ENCODE data around the gene EHD3. TPM values are rescaled to one million over a fixed set of nuclear protein-coding genes. Genes with fewer than 3 reads are reported as not detected.
A peak's percentile ranks its signal among the peaks of the same experiment; 100 is the strongest.

EHD3 gene
- total RNA-seq, 4 donors from 2014 or later = 0.88 to 20.6 (median 2.1) TPM

DNA sequence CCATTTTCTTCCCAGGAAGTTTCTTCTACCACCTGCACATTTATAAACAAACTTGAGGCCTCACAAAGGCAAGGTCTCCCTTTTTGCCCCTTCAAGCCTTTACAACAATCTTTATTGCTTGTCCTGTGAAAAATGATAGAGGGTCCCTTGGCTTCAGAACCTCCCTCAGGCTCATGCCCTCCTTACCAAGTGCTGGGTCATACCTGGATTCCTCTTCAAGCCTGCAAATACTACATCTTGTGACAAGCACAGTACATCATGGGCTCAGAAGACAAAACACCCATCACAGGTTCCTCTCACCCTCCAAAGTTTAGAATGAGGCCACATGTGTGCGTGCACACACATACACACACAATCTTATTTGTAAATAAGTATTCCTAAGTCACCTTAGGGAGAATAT is 25.7 kb upstream of the EHD3 start:
- Histone ChIP-seq H3K4me3 (no peak overlapping the region), H3K27ac (no peak overlapping the region), H3K36me3 (no peaks in the 10 kb centered on the region), H3K27me3 (no peaks in the 10 kb centered on the region), H3K4me1 (no peaks in the 10 kb centered on the region), H3K9me3 (no peaks in the 10 kb centered on the region)
- no peak for DNase-seq
- no peak for TF ChIP-seq POLR2A (IDR thresholded peaks at IDR 0.05)
- TF ChIP-seq, protein P1, sequence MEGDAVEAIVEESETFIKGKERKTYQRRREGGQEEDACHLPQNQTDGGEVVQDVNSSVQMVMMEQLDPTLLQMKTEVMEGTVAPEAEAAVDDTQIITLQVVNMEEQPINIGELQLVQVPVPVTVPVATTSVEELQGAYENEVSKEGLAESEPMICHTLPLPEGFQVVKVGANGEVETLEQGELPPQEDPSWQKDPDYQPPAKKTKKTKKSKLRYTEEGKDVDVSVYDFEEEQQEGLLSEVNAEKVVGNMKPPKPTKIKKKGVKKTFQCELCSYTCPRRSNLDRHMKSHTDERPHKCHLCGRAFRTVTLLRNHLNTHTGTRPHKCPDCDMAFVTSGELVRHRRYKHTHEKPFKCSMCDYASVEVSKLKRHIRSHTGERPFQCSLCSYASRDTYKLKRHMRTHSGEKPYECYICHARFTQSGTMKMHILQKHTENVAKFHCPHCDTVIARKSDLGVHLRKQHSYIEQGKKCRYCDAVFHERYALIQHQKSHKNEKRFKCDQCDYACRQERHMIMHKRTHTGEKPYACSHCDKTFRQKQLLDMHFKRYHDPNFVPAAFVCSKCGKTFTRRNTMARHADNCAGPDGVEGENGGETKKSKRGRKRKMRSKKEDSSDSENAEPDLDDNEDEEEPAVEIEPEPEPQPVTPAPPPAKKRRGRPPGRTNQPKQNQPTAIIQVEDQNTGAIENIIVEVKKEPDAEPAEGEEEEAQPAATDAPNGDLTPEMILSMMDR (IDR thresholded peaks at IDR 0.05) = no peak

DNA sequence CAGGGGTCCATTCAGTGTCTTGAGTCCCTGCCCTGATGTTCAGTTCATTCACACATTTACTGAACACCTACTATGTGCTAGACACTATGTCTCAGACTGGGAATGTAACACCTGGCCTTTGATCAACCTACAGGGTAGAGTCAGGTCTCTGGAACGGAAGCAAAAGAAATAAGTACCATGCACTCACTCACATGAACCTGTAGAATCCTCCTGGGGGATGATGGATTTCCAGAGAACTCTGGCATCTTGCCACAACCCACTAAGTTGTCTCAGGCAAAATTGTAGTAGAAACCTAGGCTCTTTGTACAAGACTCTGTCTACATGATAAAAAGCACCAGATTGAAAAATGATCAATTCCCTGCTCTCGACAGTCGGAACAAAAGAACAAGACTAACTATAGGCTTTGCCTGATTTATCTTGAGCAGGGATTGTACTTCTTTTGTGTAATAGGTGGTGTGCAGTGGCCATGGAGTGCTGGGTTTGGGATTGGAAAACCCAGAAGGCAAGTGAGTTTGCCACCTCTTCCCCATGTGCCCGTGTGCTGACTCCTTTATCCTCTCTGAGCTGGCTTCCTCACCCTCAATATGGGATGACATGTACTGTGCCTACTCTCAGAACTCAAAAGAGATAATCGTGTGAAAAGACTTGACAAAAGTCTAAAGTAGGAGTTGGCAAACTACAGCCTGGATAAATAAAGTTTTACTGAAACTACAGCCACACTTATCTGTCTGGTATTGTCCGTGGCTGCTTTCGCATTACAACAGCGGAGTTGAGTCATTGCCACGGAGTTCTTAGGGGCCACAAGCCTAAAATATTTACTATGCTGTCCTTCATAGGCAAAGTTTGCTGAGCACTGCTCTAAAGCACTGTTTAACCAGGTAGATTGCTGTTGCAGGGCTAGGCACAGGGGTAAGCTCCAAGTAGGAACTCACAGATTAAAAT is 21.0 kb upstream of the EHD3 start:
- Histone ChIP-seq H3K4me1 (no peaks in the 10 kb centered on the region), H3K4me3 (no peak overlapping the region), H3K27ac (no peak overlapping the region), H3K36me3 (no peaks in the 10 kb centered on the region), H3K27me3 (no peaks in the 10 kb centered on the region), H3K9me3 (no peaks in the 10 kb centered on the region)
- no peak for TF ChIP-seq POLR2A (IDR thresholded peaks at IDR 0.05)
- TF ChIP-seq, protein P1 (IDR thresholded peaks at IDR 0.05) = no peak
- DNase-seq = no peak

DNA sequence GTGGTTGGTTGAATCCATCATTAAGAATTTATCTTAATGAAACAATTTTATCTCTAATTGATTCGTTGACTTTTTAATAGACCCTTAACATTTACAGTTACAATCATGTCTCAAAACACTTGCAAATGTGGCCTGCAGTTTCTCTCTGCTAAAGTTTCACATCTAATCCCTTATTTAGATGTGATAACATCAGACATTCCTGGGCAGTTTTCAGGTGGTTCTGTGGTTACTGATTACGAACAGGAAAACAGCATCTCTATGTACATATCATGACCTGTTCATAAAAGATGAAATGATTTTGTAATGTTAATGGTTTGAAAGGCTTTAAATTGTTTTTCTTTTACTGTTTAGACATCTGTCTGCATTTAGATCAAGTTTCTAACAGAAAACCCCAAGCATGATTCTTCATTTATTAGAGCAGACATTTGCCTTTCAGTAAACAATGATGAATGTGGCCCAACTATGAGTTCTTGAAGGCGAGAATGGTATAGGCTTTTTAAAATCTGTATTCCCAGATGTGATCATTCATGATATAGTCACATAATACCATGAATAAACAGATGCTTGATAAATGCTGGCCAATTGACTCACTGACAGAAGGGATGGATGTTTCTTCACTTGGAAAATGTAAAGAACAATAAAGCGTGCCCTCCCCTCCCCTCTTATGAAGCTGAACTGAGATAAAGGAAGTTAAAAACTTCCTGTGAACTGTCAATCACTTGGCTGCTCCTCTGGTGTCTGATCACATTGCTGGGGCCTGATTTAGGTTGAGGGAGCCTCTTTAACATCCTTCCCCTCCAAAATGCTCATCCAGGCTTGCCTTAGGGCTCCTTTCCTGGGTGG is 20.1 kb upstream of the EHD3 start:
- H3K4me3 ChIP-seq = no peak overlapping the region
- DNase-seq = no peak
- peak overlapping the region in 1 of 4 donors; percentile 57 for H3K27ac ChIP-seq
- no peaks in the 10 kb centered on the region for H3K4me1 ChIP-seq
- no peak for TF ChIP-seq POLR2A (IDR thresholded peaks at IDR 0.05)
- TF ChIP-seq, protein P1 (IDR thresholded peaks at IDR 0.05) = no peak
- H3K36me3 ChIP-seq = no peaks in the 10 kb centered on the region
- H3K9me3 ChIP-seq = no peaks in the 10 kb centered on the region
- no peaks in the 10 kb centered on the region for H3K27me3 ChIP-seq

DNA sequence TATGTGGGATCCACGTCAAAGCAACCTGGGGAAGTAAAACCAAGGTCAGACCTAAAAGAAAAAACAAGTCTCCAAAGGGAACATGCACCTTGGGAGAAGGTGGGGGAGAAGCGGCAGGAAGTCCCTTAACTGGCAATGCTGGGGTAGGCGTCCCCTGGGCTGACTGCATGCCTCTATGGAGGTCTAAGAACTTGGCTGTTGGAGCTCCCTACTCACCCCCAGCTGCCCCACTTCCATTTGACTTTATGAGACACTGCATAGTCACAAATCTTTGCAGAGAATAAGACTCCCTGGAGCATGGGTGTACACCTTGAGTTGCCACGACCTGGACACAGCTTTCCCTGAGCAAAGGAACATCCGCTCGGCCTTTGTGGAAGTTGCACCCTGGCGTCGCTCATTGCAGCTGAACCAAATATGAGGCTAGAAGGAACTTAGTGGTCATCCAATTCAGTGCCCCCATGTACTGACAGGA is 19.5 kb upstream of the EHD3 start:
- no peak for DNase-seq
- Histone ChIP-seq H3K27ac (peak overlapping the region in 1 of 4 donors; percentile 57), H3K9me3 (no peaks in the 10 kb centered on the region), H3K4me1 (no peaks in the 10 kb centered on the region), H3K4me3 (no peak overlapping the region), H3K27me3 (no peaks in the 10 kb centered on the region), H3K36me3 (no peaks in the 10 kb centered on the region)
- TF ChIP-seq POLR2A (IDR thresholded peaks at IDR 0.05) = no peak
- TF ChIP-seq, protein P1 (IDR thresholded peaks at IDR 0.05) = no peak

DNA sequence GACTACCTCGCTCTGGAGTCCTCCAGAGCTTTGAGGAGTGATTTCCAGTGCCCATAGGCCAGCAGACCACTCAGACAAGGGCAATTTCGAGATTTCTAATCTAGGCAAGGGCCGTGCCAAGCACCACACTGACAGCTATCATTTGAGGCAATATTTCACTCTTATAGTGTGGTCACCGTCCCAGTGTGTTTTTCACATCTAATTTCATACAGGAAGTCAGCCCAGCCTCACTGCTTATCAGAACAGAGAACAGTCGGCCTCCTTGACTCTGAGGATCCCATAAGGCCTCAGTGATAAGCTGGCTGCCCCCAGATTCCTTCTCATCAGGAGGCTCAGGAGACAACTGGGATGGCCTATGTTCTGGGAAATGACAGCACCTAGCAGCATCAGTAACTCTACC is 17.2 kb upstream of the EHD3 start:
- TF ChIP-seq POLR2A (IDR thresholded peaks at IDR 0.05) = no peak
- H3K4me3 ChIP-seq = no peak overlapping the region
- H3K4me1 ChIP-seq = no peaks in the 10 kb centered on the region
- no peak for DNase-seq
- no peaks in the 10 kb centered on the region for H3K36me3 ChIP-seq
- H3K27ac ChIP-seq = peak overlapping the region in 1 of 4 donors; percentile 80
- H3K9me3 ChIP-seq = no peaks in the 10 kb centered on the region
- no peaks in the 10 kb centered on the region for H3K27me3 ChIP-seq

Measured in Peyer's patch (tissue), 4 donors.